ENCODE results near the gene PLSCR2. TPM values are rescaled to one million over a fixed set of nuclear protein-coding genes. Genes with fewer than 3 reads are reported as not detected.

Gene PLSCR2
- polyA plus RNA-seq, 3 donors = not detected

DNA sequence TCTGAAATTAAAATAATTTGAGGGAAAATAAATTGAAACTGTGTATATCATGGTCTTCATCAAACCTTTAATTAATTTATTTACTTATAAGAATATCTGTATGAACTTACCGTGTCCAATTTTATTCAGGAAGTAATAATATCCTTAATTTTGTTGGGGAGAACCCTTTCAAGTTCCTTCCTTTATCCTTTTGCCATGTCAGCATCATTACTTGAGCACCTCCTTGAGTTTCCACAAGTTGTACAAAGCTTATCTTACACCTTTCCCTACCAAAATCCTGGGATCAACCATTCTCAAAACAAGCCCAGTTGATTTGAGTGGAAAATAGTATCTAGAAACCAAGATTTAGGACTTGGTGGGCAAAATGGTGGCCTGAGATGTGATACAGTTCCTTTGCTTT is 37.3 kb downstream of the PLSCR2 start:
- no peak overlapping the region for H3K4me3 ChIP-seq (replicated peaks in 1 of 3; ENCODE audit: low read depth in 2 of 3, low read length in 3 of 3)
- H3K9me3 ChIP-seq (replicated peaks in 1 of 2; ENCODE audit: control insufficient read depth in 1 of 2, insufficient read depth in 1 of 2, low read length in 2 of 2) = no peaks in the 10 kb centered on the region
- TF ChIP-seq, protein P1, sequence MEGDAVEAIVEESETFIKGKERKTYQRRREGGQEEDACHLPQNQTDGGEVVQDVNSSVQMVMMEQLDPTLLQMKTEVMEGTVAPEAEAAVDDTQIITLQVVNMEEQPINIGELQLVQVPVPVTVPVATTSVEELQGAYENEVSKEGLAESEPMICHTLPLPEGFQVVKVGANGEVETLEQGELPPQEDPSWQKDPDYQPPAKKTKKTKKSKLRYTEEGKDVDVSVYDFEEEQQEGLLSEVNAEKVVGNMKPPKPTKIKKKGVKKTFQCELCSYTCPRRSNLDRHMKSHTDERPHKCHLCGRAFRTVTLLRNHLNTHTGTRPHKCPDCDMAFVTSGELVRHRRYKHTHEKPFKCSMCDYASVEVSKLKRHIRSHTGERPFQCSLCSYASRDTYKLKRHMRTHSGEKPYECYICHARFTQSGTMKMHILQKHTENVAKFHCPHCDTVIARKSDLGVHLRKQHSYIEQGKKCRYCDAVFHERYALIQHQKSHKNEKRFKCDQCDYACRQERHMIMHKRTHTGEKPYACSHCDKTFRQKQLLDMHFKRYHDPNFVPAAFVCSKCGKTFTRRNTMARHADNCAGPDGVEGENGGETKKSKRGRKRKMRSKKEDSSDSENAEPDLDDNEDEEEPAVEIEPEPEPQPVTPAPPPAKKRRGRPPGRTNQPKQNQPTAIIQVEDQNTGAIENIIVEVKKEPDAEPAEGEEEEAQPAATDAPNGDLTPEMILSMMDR (IDR thresholded peaks at IDR 0.05) = no peak
- H3K9ac ChIP-seq (ENCODE audit: insufficient read depth, low read length, poor library complexity, severe bottlenecking) = no peak overlapping the region
- DNase-seq = no peak
- no peak overlapping the region for H3K4me3 Mint-ChIP-seq
- H3K36me3 ChIP-seq (replicated peaks in 1 of 2; ENCODE audit: control insufficient read depth in 1 of 2, insufficient read depth in 2 of 2, low read length in 2 of 2) = no peaks in the 10 kb centered on the region
- H3K27me3 ChIP-seq (ENCODE audit: control insufficient read depth in 2 of 2, insufficient read depth in 2 of 2, low read length in 2 of 2) = no peaks in the 10 kb centered on the region
- H3K27me3 Mint-ChIP-seq (ENCODE audit: low read depth in 3 of 3) = peaks cover 0 to 2% (median 2%) of the 10 kb centered on the region in 3 donors
- intact Hi-C loops (cut with micrococcal nuclease) = no loop called here
- no CpG with 5 or more reads among the region's 1 CpG for WGBS (ENCODE audit: insufficient coverage)
- H3K27ac ChIP-seq (ENCODE audit: low read depth in 1 of 2, low read length in 2 of 2) = no peak overlapping the region
- H3K36me3 Mint-ChIP-seq = no peaks in the 10 kb centered on the region
- H3K9me3 Mint-ChIP-seq = peaks cover 0 to 9% (median 4%) of the 10 kb centered on the region in 7 donors
- no peak overlapping the region for H2AFZ ChIP-seq (ENCODE audit: insufficient read depth, low read depth, low read length, poor library complexity, severe bottlenecking)
- no peak overlapping the region for H3K4me2 ChIP-seq (replicated peaks; ENCODE audit: extremely low read depth, low read length, poor library complexity, severe bottlenecking)
- H3K4me1 Mint-ChIP-seq = no peaks in the 10 kb centered on the region
- no peaks in the 10 kb centered on the region for H4K20me1 ChIP-seq (ENCODE audit: insufficient read depth, low read length)
- no peaks in the 10 kb centered on the region for H3K4me1 ChIP-seq (ENCODE audit: control insufficient read depth in 1 of 2, insufficient read depth in 2 of 2, low read length in 2 of 2)
- no peaks in the 10 kb centered on the region for H3K79me2 ChIP-seq (ENCODE audit: insufficient read depth, low read length)
- no peak overlapping the region for H3K27ac Mint-ChIP-seq

DNA sequence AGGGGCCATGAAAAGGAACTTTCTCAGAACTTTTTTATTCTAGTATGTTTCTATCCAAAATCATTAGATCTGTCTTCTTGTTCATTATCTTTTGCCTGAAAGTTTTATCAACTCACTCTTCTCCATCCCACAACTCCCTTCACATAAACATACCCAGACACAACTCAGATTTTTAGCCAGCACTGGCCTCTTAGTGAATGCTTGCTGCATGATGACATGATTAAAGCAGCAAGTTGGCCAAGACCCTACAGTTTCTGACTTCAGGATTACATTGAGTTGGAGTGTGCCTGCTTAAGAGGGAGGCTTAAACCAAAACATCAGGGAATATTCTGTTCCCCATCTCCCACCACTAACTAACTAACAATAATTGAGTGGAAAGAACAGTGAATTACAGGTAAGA is 38.1 kb downstream of the PLSCR2 start:
- Histone ChIP-seq H3K79me2 (ENCODE audit: insufficient read depth, low read length) (no peaks in the 10 kb centered on the region), H3K9me3 (replicated peaks in 1 of 2; ENCODE audit: control insufficient read depth in 1 of 2, insufficient read depth in 1 of 2, low read length in 2 of 2) (no peaks in the 10 kb centered on the region), H3K27ac (ENCODE audit: low read depth in 1 of 2, low read length in 2 of 2) (no peak overlapping the region), H3K9ac (ENCODE audit: insufficient read depth, low read length, poor library complexity, severe bottlenecking) (no peak overlapping the region), H3K4me2 (replicated peaks; ENCODE audit: extremely low read depth, low read length, poor library complexity, severe bottlenecking) (no peak overlapping the region), H3K36me3 (replicated peaks in 1 of 2; ENCODE audit: control insufficient read depth in 1 of 2, insufficient read depth in 2 of 2, low read length in 2 of 2) (no peaks in the 10 kb centered on the region), H4K20me1 (ENCODE audit: insufficient read depth, low read length) (no peaks in the 10 kb centered on the region), H3K4me1 (ENCODE audit: control insufficient read depth in 1 of 2, insufficient read depth in 2 of 2, low read length in 2 of 2) (no peaks in the 10 kb centered on the region), H3K4me3 (replicated peaks in 1 of 3; ENCODE audit: low read depth in 2 of 3, low read length in 3 of 3) (no peak overlapping the region), H2AFZ (ENCODE audit: insufficient read depth, low read depth, low read length, poor library complexity, severe bottlenecking) (no peak overlapping the region), H3K27me3 (ENCODE audit: control insufficient read depth in 2 of 2, insufficient read depth in 2 of 2, low read length in 2 of 2) (no peaks in the 10 kb centered on the region)
- TF ChIP-seq, protein P1 (IDR thresholded peaks at IDR 0.05) = no peak
- no peak overlapping the region for H3K4me3 Mint-ChIP-seq
- H3K36me3 Mint-ChIP-seq = no peaks in the 10 kb centered on the region
- intact Hi-C loops (cut with micrococcal nuclease) = no loop called here
- H3K4me1 Mint-ChIP-seq = no peaks in the 10 kb centered on the region
- peaks cover 0 to 9% (median 2%) of the 10 kb centered on the region in 7 donors for H3K9me3 Mint-ChIP-seq
- no peak overlapping the region for H3K27ac Mint-ChIP-seq
- DNase-seq = no peak
- peaks cover 0 to 2% (median 2%) of the 10 kb centered on the region in 3 donors for H3K27me3 Mint-ChIP-seq (ENCODE audit: low read depth in 3 of 3)

All from CD14-positive monocyte (primary cell).